A549 (cell line): ENCODE data around the gene LYPD8. TPM values are rescaled to one million over a fixed set of nuclear protein-coding genes. Genes with fewer than 3 reads are reported as not detected.

Experiments
- ATAC-seq, 2 experiments: fragments of 200-7000 bp in 1 of 2; fragments of >200 bp in 1 of 2; cut with Nextera tagmentation in 1 of 2; cut with Tn5 transposase in 1 of 2; 3 replicates each; pipeline versions ENCODE4 v1.8.0 to v1.9.1; 2018 to 2020; ENCODE audit warnings: mild to moderate bottlenecking in 1 of 2, moderate library complexity in 1 of 2
- CTCF ChIA-PET: fragments of 300-600 bp; sonication (Branson Sonifier 250); formaldehyde crosslinking; extraction: SDS; loops from one replicate; lab custom pipeline; 2021; ENCODE audit warnings: antibody characterized with exemption, inconsistent platforms; lab: Yijun Ruan, JAX
- POLR2A ChIA-PET: fragments of 350-600 bp; formaldehyde crosslinking; extraction: SDS; loops from one replicate; lab custom pipeline; 2021; ENCODE audit warnings: antibody characterized with exemption, inconsistent platforms; lab: Yijun Ruan, JAX
- DNase-seq, 2 experiments: peaks; one replicate each; pipeline versions ENCODE4 v3.0.0 to v3.0.0-alpha.2; 2011 to 2016; ENCODE audit warnings: low read depth in 1 of 2, low spot score in 1 of 2
- FAIRE-seq: peaks from 2 replicates; lab custom pipeline; 2011; peaks lifted over from hg19 to GRCh38; lab: Jason Lieb, UNC
- H3K27ac ChIP-seq, 2 experiments: fragments of >200 bp; sonication (Bioruptor Twin); formaldehyde crosslinking; 3 replicates each; pipeline ENCODE4 v1.5.1; 2016 to 2017
- H3K4me1 ChIP-seq: fragments of >200 bp; sonication (Bioruptor Twin); formaldehyde crosslinking; 3 replicates; pipeline ENCODE4 v1.6.1; 2016
- H3K4me2 ChIP-seq: fragments of >200 bp; sonication (Bioruptor Twin); formaldehyde crosslinking; 3 replicates; pipeline ENCODE4 v1.6.1; 2016
- H3K4me3 ChIP-seq: fragments of >200 bp; sonication (Bioruptor Twin); formaldehyde crosslinking; 3 replicates; pipeline ENCODE4 v1.5.1; 2016
- H3K9me3 ChIP-seq: fragments of >200 bp; sonication (Bioruptor Twin); formaldehyde crosslinking; 3 replicates; pipeline ENCODE4 v1.6.1; 2016
- CBX8 ChIP-seq: fragments of 200-600 bp; sonication (generic); IDR thresholded peaks from 2 replicates; pipeline ENCODE4 v1.6.1; 2016
- CHD2 ChIP-seq: fragments of 150-350 bp; IDR thresholded peaks from 2 replicates; pipeline ENCODE4 v1.6.1; 2014; ENCODE audit warnings: low read length; ENCODE audit not compliant: partially characterized antibody
- EHMT2 ChIP-seq: fragments of 200-600 bp; sonication (generic); IDR thresholded peaks from 2 replicates; pipeline ENCODE4 v1.6.1; 2016; ENCODE audit warnings: antibody characterized with exemption, low read depth, mild to moderate bottlenecking, moderate library complexity
- FOSL2 ChIP-seq, 2 experiments: fragments of 450-650 bp in 1 of 2; fragments of >200 bp in 1 of 2; sonication (Bioruptor Twin) in 1 of 2; formaldehyde crosslinking; IDR thresholded peaks; 2 replicates each; pipeline versions ENCODE4 v1.5.0 to v1.6.1; 2016 to 2020; ENCODE audit warnings: mild to moderate bottlenecking in 1 of 2, moderate library complexity in 1 of 2
- HOXA7 ChIP-seq: fragments of 250-450 bp; sonication (Bioruptor Pico); IDR thresholded peaks from 2 replicates; pipeline ENCODE4 v1.5.0; 2020; ENCODE audit warnings: mild to moderate bottlenecking, moderate library complexity
- HOXB13 ChIP-seq: fragments of 250-450 bp; sonication (Bioruptor Pico); IDR thresholded peaks from 2 replicates; pipeline ENCODE4 v1.5.0; 2020; ENCODE audit warnings: low read depth, mild to moderate bottlenecking, moderate library complexity
- HOXB5 ChIP-seq: fragments of 250-450 bp; sonication (Bioruptor Pico); IDR thresholded peaks from 2 replicates; pipeline ENCODE4 v1.5.0; 2020; ENCODE audit warnings: mild to moderate bottlenecking, moderate library complexity
- JUNB ChIP-seq: fragments of >200 bp; sonication (Bioruptor Twin); formaldehyde crosslinking; IDR thresholded peaks from 2 replicates; pipeline ENCODE4 v1.6.1; 2016
- MAZ ChIP-seq: fragments of 150-350 bp; IDR thresholded peaks from 2 replicates; pipeline ENCODE4 v1.6.1; 2014; ENCODE audit warnings: antibody characterized with exemption, low read depth, low read length, borderline replicate concordance
- MYC ChIP-seq: IDR thresholded peaks from 2 replicates; pipeline ENCODE4 v1.6.1; 2012; ENCODE audit warnings: mild to moderate bottlenecking, inconsistent platforms, low read length, improper control_type of control experiment, borderline replicate concordance
- NPAS2 ChIP-seq: fragments of 250-450 bp; sonication (Bioruptor Pico); IDR thresholded peaks from 2 replicates; pipeline ENCODE4 v1.8.0; 2022; ENCODE audit warnings: mild to moderate bottlenecking, moderate library complexity, borderline replicate concordance
- POLR2AphosphoS2 ChIP-seq: conservative IDR thresholded peaks from 2 replicates; pipeline ENCODE4 v1.6.1; 2012; ENCODE audit warnings: low read length, improper control_type of control experiment, inconsistent platforms
- RFX5 ChIP-seq: fragments of 450-650 bp; IDR thresholded peaks from 2 replicates; pipeline ENCODE4 v1.7.1; 2014; ENCODE audit warnings: antibody characterized with exemption, mild to moderate bottlenecking, moderate library complexity
- SMC3 ChIP-seq: fragments of >200 bp; sonication (Bioruptor Twin); formaldehyde crosslinking; IDR thresholded peaks from 3 replicates; pipeline ENCODE4 v1.6.1; 2018; ENCODE audit warnings: inconsistent platforms
- SREBF2 ChIP-seq: fragments of 450-650 bp; IDR thresholded peaks from 2 replicates; pipeline ENCODE4 v1.6.1; 2014; ENCODE audit warnings: mild to moderate bottlenecking, moderate library complexity
- TFCP2L1 ChIP-seq: fragments of 250-450 bp; sonication (Bioruptor Pico); IDR thresholded peaks from 2 replicates; pipeline ENCODE4 v1.5.0; 2021; ENCODE audit warnings: mild to moderate bottlenecking
- ZC3H11A ChIP-seq: fragments of 450-650 bp; IDR thresholded peaks from 2 replicates; pipeline ENCODE4 v1.6.1; 2014; ENCODE audit warnings: antibody characterized with exemption, mild to moderate bottlenecking
- WGBS: methylation state at CpG from one replicate; pipeline ENCODE4 v1.1.6; 2017; ENCODE audit errors: missing lambda C conversion rate; 5-methylcytosine and 5-hydroxymethylcytosine counted together
- polyA plus RNA-seq, 4 experiments: library from polyadenylated mRNA; depleted of rRNA in 3 of 4; stranded (reverse); fragments of >200 nt; fragmentation: RNase III in 1 of 4; extraction: RNeasy Plus Mini Kit Qiagen cat#74134 plus additional on column Dnase treatment in 1 of 4; gene quantifications; 2 replicates in 3 of 4; 3 replicates in 1 of 4; pipeline ENCODE4 v1.2.3, GENCODE V29; 2011 to 2017
- TF ChIP-seq, protein P1 (sequence below): fragments of 200-600 bp; sonication (generic); IDR thresholded peaks from 2 replicates; pipeline ENCODE4 v1.6.1; 2016; ENCODE audit warnings: antibody characterized with exemption, mild to moderate bottlenecking, moderate library complexity
- TF ChIP-seq, protein P2 (sequence below): IDR thresholded peaks from 2 replicates; pipeline ENCODE4 v1.6.1; 2012
- TF ChIP-seq, protein P3 (sequence below): fragments of 150-350 bp; IDR thresholded peaks from 2 replicates; pipeline ENCODE4 v1.6.1; 2014; ENCODE audit warnings: low read depth, mild to moderate bottlenecking, low read length

LYPD8 gene
- polyA plus RNA-seq, 2 of the 4 experiments (the other 2 are of a cell fraction): 0.12 to 0.53 TPM

DNA sequence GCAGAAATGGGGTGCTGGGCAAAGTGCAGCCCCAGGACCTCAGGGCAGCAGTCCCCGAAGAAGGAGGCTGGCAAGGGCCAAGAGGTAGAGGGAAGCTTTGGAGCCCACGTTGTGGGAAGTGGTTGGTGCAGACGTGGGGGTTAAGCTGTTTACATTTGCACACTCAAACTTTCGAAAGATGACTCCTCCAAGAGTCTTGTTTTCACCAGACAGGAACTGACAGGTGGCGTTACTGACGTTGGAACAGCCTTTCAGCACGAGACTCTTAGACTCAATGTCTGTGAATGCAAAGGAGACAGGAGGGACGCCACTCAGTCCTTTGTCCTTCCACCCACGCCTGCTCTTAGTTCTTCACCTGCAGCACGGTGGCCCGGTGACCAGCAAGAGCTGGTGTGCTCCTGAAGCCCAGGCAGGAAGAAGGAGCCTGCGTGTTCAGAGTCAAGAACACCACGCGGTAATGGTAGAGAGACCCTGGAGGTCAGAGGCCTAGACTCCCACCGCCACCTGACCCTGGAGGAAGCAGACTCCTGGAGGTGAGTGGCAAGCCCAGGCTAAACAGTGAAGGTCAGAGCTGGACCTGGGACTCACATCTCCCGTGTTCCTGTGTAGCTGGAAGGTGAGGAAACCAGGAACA is 15.9 kb downstream of the LYPD8 start:
- Histone ChIP-seq H3K4me3 (no peak overlapping the region), H3K4me2 (no peak overlapping the region), H3K27ac (no peak overlapping the region), H3K4me1 (no peaks in the 10 kb centered on the region), H3K9me3 (peaks cover 2% of the 10 kb centered on the region; the same call in 1 of the 3 replicates)
- DNase-seq (no peak), ATAC-seq (no peak; a peak in 1 of 6 replicates), FAIRE-seq (no peak)
- WGBS: 14% methylated on average over 16 of the region's 16 CpGs
- ChIA-PET CTCF (interaction anchor here (1.0 to 1.3 kb wide), 2 partner anchors 18 to 50 kb away, joined by 3 read pairs; no protein-coding TSS in a partner anchor), POLR2A (no interaction called here)
- TF ChIP-seq, protein P1, sequence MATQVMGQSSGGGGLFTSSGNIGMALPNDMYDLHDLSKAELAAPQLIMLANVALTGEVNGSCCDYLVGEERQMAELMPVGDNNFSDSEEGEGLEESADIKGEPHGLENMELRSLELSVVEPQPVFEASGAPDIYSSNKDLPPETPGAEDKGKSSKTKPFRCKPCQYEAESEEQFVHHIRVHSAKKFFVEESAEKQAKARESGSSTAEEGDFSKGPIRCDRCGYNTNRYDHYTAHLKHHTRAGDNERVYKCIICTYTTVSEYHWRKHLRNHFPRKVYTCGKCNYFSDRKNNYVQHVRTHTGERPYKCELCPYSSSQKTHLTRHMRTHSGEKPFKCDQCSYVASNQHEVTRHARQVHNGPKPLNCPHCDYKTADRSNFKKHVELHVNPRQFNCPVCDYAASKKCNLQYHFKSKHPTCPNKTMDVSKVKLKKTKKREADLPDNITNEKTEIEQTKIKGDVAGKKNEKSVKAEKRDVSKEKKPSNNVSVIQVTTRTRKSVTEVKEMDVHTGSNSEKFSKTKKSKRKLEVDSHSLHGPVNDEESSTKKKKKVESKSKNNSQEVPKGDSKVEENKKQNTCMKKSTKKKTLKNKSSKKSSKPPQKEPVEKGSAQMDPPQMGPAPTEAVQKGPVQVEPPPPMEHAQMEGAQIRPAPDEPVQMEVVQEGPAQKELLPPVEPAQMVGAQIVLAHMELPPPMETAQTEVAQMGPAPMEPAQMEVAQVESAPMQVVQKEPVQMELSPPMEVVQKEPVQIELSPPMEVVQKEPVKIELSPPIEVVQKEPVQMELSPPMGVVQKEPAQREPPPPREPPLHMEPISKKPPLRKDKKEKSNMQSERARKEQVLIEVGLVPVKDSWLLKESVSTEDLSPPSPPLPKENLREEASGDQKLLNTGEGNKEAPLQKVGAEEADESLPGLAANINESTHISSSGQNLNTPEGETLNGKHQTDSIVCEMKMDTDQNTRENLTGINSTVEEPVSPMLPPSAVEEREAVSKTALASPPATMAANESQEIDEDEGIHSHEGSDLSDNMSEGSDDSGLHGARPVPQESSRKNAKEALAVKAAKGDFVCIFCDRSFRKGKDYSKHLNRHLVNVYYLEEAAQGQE: no peak
- no peak for TF ChIP-seq FOSL2 (IDR thresholded peaks at IDR 0.05)
- TF ChIP-seq FOSL2 (CRISPR knock-in tag; IDR thresholded peaks at IDR 0.05): no peak

DNA sequence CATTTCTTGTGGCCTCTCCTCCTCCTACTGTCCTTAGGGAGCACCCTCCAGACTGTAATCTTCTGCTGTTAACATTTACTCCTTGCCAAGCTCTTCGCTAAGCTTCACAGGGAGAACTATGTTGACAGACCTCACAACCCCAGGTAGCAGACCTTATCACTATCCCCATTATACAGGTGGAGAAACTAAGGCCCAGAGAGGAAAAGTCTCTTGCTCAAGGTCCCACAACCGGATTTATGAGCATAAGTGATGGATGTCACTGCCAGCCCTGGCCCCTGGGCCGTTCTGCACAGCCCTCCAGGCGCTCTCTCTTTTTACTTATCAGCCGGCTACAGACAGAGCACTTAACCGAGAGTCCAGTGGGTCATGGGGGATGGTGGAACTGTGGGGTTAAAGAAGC is 18.1 kb downstream of the LYPD8 start:
- CTCF ChIA-PET: no interaction called here
- POLR2A ChIA-PET: no interaction called here
- Histone ChIP-seq H3K4me3 (no peak overlapping the region), H3K9me3 (peaks cover 2% of the 10 kb centered on the region; the same call in 1 of the 3 replicates), H3K4me2 (no peak overlapping the region), H3K27ac (no peak overlapping the region), H3K4me1 (no peaks in the 10 kb centered on the region)
- TF ChIP-seq HOXA7 (CRISPR knock-in tag) (no peak), HOXB5 (CRISPR knock-in tag) (no peak), RFX5 (no peak), MYC (no peak), POLR2AphosphoS2 (no peak), CBX8 (no peak), ZC3H11A (no peak), SREBF2 (no peak), CHD2 (no peak), JUNB (no peak), TFCP2L1 (CRISPR knock-in tag) (no peak), MAZ (no peak), EHMT2 (no peak), SMC3 (no peak), HOXB13 (CRISPR knock-in tag) (no peak), NPAS2 (CRISPR knock-in tag) (no peak)
- TF ChIP-seq, protein P2, sequence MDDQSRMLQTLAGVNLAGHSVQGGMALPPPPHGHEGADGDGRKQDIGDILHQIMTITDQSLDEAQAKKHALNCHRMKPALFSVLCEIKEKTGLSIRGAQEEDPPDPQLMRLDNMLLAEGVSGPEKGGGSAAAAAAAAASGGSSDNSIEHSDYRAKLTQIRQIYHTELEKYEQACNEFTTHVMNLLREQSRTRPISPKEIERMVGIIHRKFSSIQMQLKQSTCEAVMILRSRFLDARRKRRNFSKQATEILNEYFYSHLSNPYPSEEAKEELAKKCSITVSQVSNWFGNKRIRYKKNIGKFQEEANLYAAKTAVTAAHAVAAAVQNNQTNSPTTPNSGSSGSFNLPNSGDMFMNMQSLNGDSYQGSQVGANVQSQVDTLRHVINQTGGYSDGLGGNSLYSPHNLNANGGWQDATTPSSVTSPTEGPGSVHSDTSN: no peak
- TF ChIP-seq, protein P3, sequence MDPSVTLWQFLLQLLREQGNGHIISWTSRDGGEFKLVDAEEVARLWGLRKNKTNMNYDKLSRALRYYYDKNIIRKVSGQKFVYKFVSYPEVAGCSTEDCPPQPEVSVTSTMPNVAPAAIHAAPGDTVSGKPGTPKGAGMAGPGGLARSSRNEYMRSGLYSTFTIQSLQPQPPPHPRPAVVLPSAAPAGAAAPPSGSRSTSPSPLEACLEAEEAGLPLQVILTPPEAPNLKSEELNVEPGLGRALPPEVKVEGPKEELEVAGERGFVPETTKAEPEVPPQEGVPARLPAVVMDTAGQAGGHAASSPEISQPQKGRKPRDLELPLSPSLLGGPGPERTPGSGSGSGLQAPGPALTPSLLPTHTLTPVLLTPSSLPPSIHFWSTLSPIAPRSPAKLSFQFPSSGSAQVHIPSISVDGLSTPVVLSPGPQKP: no peak
- 13% methylated on average over 6 of the region's 6 CpGs for WGBS
- FAIRE-seq (no peak), ATAC-seq (no peak), DNase-seq (no peak)
